Measurements from ENCODE around the gene TRIM28. TPM values are rescaled to one million over a fixed set of nuclear protein-coding genes. Genes with fewer than 3 reads are reported as not detected.

TRIM28 gene
- polyA plus RNA-seq, 1 donor from 2014 or later = 256 TPM

- H3K4me2 ChIP-seq (ENCODE audit: low read length) = peak overlapping the region; percentile 73
- peak overlapping the region; percentile 87 for H3K9ac ChIP-seq (ENCODE audit: low read length)
- peak overlapping the region; percentile 66 for H2AFZ ChIP-seq (ENCODE audit: low read depth, low read length)
- peaks cover 3% of the 10 kb centered on the region for H3K36me3 ChIP-seq (ENCODE audit: insufficient read depth, low read length)
- no peaks in the 10 kb centered on the region for H3K27me3 ChIP-seq (ENCODE audit: insufficient read depth, low read depth, low read length)
- peak overlapping the region; percentile 91 for H3K27ac ChIP-seq (ENCODE audit: low read length)
- peaks cover 19% of the 10 kb centered on the region for H3K79me2 ChIP-seq (replicated peaks; ENCODE audit: insufficient read depth, low read length)
- TF ChIP-seq RAD21 (conservative IDR thresholded peaks at IDR 0.05) = no peak
- no peak for TF ChIP-seq MXI1 (conservative IDR thresholded peaks at IDR 0.05; ENCODE audit: poor library complexity, severe bottlenecking)
- TF ChIP-seq EP300 (conservative IDR thresholded peaks at IDR 0.05; ENCODE audit: poor library complexity, severe bottlenecking) = no peak
- no peak for TF ChIP-seq CTCF (IDR thresholded peaks at IDR 0.05; ENCODE audit: poor library complexity, severe bottlenecking)
- no peak for TF ChIP-seq SMC3 (conservative IDR thresholded peaks at IDR 0.05; ENCODE audit: poor library complexity)
- no peak for TF ChIP-seq EZH2 (IDR thresholded peaks at IDR 0.05; ENCODE audit: borderline replicate concordance, insufficient read depth, low read length, poor library complexity, severe bottlenecking)
- TF ChIP-seq REST (IDR thresholded peaks at IDR 0.05; ENCODE audit: borderline replicate concordance) = no peak
- no peak for TF ChIP-seq POLR2AphosphoS5 (IDR thresholded peaks at IDR 0.05)
- no peak for TF ChIP-seq TAF1 (IDR thresholded peaks at IDR 0.05; ENCODE audit: low read depth)
- peaks cover 6% of the 10 kb centered on the region for H4K20me1 ChIP-seq (ENCODE audit: insufficient read depth)
- peaks cover 16% of the 10 kb centered on the region for H3F3A ChIP-seq (ENCODE audit: insufficient read depth, low read length, poor library complexity, severe bottlenecking)
- no peaks in the 10 kb centered on the region for H3K9me2 ChIP-seq (ENCODE audit: insufficient read depth, low read length)
- H3K4me3 ChIP-seq (ENCODE audit: low read length) = peak overlapping the region; percentile 89
- no peaks in the 10 kb centered on the region for H3K9me3 ChIP-seq (ENCODE audit: low read length)
Measured at GRCh38 chr19:58555369-58555885, 11.6 kb downstream of the TRIM28 start.

- no peaks in the 10 kb centered on the region for H3K9me2 ChIP-seq (ENCODE audit: insufficient read depth, low read length)
- H3K27me3 ChIP-seq (ENCODE audit: insufficient read depth, low read depth, low read length) = no peaks in the 10 kb centered on the region
- peaks cover 16% of the 10 kb centered on the region for H3F3A ChIP-seq (ENCODE audit: insufficient read depth, low read length, poor library complexity, severe bottlenecking)
- no peak overlapping the region for H3K27ac ChIP-seq (ENCODE audit: low read length)
- TF ChIP-seq RAD21 (conservative IDR thresholded peaks at IDR 0.05) (no peak), EZH2 (IDR thresholded peaks at IDR 0.05; ENCODE audit: borderline replicate concordance, insufficient read depth, low read length, poor library complexity, severe bottlenecking) (no peak), REST (IDR thresholded peaks at IDR 0.05; ENCODE audit: borderline replicate concordance) (no peak), EP300 (conservative IDR thresholded peaks at IDR 0.05; ENCODE audit: poor library complexity, severe bottlenecking) (no peak), TAF1 (IDR thresholded peaks at IDR 0.05; ENCODE audit: low read depth) (no peak), POLR2AphosphoS5 (IDR thresholded peaks at IDR 0.05) (no peak), SMC3 (conservative IDR thresholded peaks at IDR 0.05; ENCODE audit: poor library complexity) (no peak), MXI1 (conservative IDR thresholded peaks at IDR 0.05; ENCODE audit: poor library complexity, severe bottlenecking) (no peak), CTCF (IDR thresholded peaks at IDR 0.05; ENCODE audit: poor library complexity, severe bottlenecking) (no peak)
- H2AFZ ChIP-seq (ENCODE audit: low read depth, low read length) = no peak overlapping the region
- H3K9me3 ChIP-seq (ENCODE audit: low read length) = no peaks in the 10 kb centered on the region
- peaks cover 19% of the 10 kb centered on the region for H3K79me2 ChIP-seq (replicated peaks; ENCODE audit: insufficient read depth, low read length)
- no peak overlapping the region for H3K4me2 ChIP-seq (ENCODE audit: low read length)
- H3K36me3 ChIP-seq (ENCODE audit: insufficient read depth, low read length) = peaks cover 3% of the 10 kb centered on the region
- H3K4me3 ChIP-seq (ENCODE audit: low read length) = peak overlapping the region; percentile 76
- H3K9ac ChIP-seq (ENCODE audit: low read length) = peak overlapping the region; percentile 98
- H4K20me1 ChIP-seq (ENCODE audit: insufficient read depth) = peaks cover 6% of the 10 kb centered on the region
Measured at GRCh38 chr19:58555920-58556621, 12.2 kb downstream of the TRIM28 start.
